Mesendoderm (in vitro differentiated cells): ENCODE results near the gene UROD.

Source experiments
- DNase-seq: peaks from one replicate; pipeline ENCODE4 v3.0.0; 2013
- H2AK5ac ChIP-seq: 2 replicates; pipeline ENCODE4 v1.6.1; 2013; ENCODE audit warnings: low read length, inconsistent platforms
- H2BK120ac ChIP-seq: 2 replicates; pipeline ENCODE4 v1.6.1; 2013; ENCODE audit warnings: low read depth, mild to moderate bottlenecking, low read length, moderate library complexity, mixed read lengths
- H2BK15ac ChIP-seq: replicated peaks from 2 replicates; pipeline ENCODE4 v1.6.1; 2013; ENCODE audit warnings: low read depth, mild to moderate bottlenecking, moderate library complexity
- H2BK5ac ChIP-seq: 2 replicates; pipeline ENCODE4 v1.6.1; 2013; ENCODE audit warnings: low read length, inconsistent platforms
- H3K18ac ChIP-seq: 2 replicates; pipeline ENCODE4 v1.6.1; 2013; ENCODE audit warnings: mild to moderate bottlenecking, low read length, mixed read lengths
- H3K23ac ChIP-seq: one replicate; pipeline ENCODE4 v1.6.1; 2013; ENCODE audit warnings: low read length
- H3K27ac ChIP-seq: 2 replicates; pipeline ENCODE4 v1.5.1; 2013; ENCODE audit warnings: low read depth, mild to moderate bottlenecking, inconsistent platforms, low read length, moderate library complexity
- H3K27me3 ChIP-seq: 2 replicates; pipeline ENCODE4 v1.6.1; 2013; ENCODE audit warnings: low read length, control low read depth, mild to moderate bottlenecking, inconsistent platforms; ENCODE audit not compliant: insufficient read depth, poor library complexity
- H3K36me3 ChIP-seq: 2 replicates; pipeline ENCODE4 v1.6.1; 2013; ENCODE audit warnings: low read length, inconsistent platforms; ENCODE audit not compliant: control insufficient read depth, insufficient read depth
- H3K4ac ChIP-seq: one replicate; pipeline ENCODE4 v1.6.1; 2013; ENCODE audit warnings: low read depth, mild to moderate bottlenecking, low read length, moderate library complexity
- H3K4me1 ChIP-seq: 2 replicates; pipeline ENCODE4 v1.6.1; 2013; ENCODE audit warnings: low read depth, low read length, inconsistent platforms; ENCODE audit not compliant: control insufficient read depth
- H3K4me2 ChIP-seq: 2 replicates; pipeline ENCODE4 v1.6.1; 2013; ENCODE audit warnings: low read length
- H3K4me3 ChIP-seq: 2 replicates; pipeline ENCODE4 v1.5.1; 2013; ENCODE audit warnings: mild to moderate bottlenecking, low read length
- H3K56ac ChIP-seq: one replicate; pipeline ENCODE4 v1.6.1; 2013; ENCODE audit warnings: low read length
- H3K79me1 ChIP-seq: 2 replicates; pipeline ENCODE4 v1.6.1; 2013; ENCODE audit warnings: low read length, inconsistent platforms
- H3K79me2 ChIP-seq: 2 replicates; pipeline ENCODE4 v1.6.1; 2013; ENCODE audit warnings: mild to moderate bottlenecking, low read length; ENCODE audit not compliant: control insufficient read depth, insufficient read depth
- H3K9ac ChIP-seq: 2 replicates; pipeline ENCODE4 v1.6.1; 2013; ENCODE audit warnings: low read length, inconsistent platforms
- H4K5ac ChIP-seq: one replicate; pipeline ENCODE4 v1.6.1; 2013; ENCODE audit warnings: low read length
- H4K8ac ChIP-seq: one replicate; pipeline ENCODE4 v1.6.1; 2013; ENCODE audit warnings: low read depth, mild to moderate bottlenecking, control low read depth, low read length, moderate library complexity
- WGBS: extraction: QIAGEN DNeasy Blood & Tissue Kit; methylation state at CpG from one replicate; pipeline ENCODE4 v1.1.7; 2013; ENCODE audit warnings: low lambda C conversion rate, missing lambda C conversion rate; ENCODE audit not compliant: insufficient coverage; ENCODE audit errors: extremely low coverage; 5-methylcytosine and 5-hydroxymethylcytosine counted together

Gene UROD

GRCh38 chr1:45009296-45009865 is 2.7 kb upstream of the UROD start:
- Histone ChIP-seq H3K27ac (no peak overlapping the region), H3K4me2 (no peak overlapping the region), H3K4me3 (no peak overlapping the region), H3K4ac (no peak overlapping the region), H3K27me3 (no peaks in the 10 kb centered on the region), H3K36me3 (no peaks in the 10 kb centered on the region), H2BK5ac (no peak overlapping the region), H3K4me1 (peaks cover 7% of the 10 kb centered on the region), H4K5ac (no peak overlapping the region), H3K23ac (no peak overlapping the region), H2BK120ac (no peak overlapping the region), H3K56ac (no peak overlapping the region), H3K18ac (no peak overlapping the region), H2AK5ac (no peak overlapping the region), H3K79me2 (peaks cover 8% of the 10 kb centered on the region), H3K9ac (no peak overlapping the region), H4K8ac (no peak overlapping the region), H3K79me1 (peaks cover 11% of the 10 kb centered on the region), H2BK15ac (no peak overlapping the region)
- no CpG with 5 or more reads among the region's 11 CpGs for WGBS
- no peak for DNase-seq

GRCh38 chr1:45009956-45010854 is 1.8 kb upstream of the UROD start:
- peak; percentile 26 for DNase-seq
- Histone ChIP-seq H3K9ac (peak overlapping the region; percentile 75), H2BK5ac (no peak overlapping the region), H3K4me1 (peaks cover 7% of the 10 kb centered on the region), H2AK5ac (no peak overlapping the region), H3K23ac (no peak overlapping the region), H4K5ac (no peak overlapping the region), H3K27ac (no peak overlapping the region), H2BK120ac (no peak overlapping the region), H3K4me2 (peak overlapping the region; percentile 71), H3K27me3 (no peaks in the 10 kb centered on the region), H4K8ac (no peak overlapping the region), H3K79me2 (peaks cover 8% of the 10 kb centered on the region), H3K4ac (no peak overlapping the region), H3K79me1 (peaks cover 15% of the 10 kb centered on the region), H3K18ac (no peak overlapping the region), H3K56ac (peak overlapping the region; percentile 87), H3K36me3 (peaks cover 3% of the 10 kb centered on the region), H2BK15ac (no peak overlapping the region), H3K4me3 (peak overlapping the region; percentile 80)
- WGBS, result no CpG with 5 or more reads among the region's 41 CpGs

DNA sequence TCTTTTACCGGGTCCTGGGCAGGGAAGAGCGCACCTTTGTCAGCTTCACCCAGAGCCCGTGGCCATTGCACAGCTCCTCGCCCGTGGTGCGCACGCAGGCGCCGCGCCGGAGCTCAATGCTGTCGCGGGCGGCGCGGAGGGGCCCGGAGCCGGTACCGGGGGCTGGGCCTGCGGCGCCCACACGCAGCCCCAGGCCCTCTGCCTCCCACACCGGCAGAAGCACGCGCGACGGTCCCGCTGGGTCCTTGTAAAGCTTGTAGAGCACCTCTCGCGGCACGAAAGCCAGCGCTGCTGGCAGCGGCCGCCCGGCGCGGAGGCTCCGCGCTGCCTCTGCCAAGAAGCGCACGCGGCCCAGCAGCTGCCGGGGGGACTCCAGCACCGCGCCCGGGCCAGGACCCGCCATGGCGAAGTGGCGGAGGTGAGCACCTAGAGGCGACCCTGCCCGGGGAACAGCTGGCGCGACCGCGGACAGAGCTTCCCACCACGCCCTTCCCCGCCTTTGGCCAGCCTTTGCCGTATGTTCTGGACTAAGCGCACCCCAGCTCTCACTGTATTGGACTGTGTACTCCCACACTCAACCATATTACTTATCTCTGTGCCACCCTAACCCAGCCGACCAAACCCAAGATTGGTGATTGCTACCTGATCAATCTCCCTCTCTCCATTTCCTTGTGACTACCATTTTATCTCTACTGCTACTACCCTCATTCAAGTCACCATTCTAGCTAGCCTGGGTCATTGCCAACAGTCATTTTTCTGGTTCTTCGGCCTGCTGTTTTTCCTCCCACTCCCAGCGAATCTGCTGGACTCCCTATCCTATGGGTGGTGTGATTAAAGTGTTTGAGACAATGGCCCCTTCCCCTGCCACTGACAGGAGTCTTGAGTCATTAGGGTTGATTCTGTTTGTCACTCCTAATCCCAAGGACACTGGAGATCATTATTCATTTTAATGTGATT is 921 bp upstream of the UROD start, which contains the start of gene HECTD3:
Gene HECTD3, minus strand, starts transcription at position 470 of the 957 bp plus-strand sequence. Its CDS starts 67 bp downstream, at position 403.
- H2BK15ac ChIP-seq, result no peak within 1 kb of the TSS
- no peak within 1 kb of the TSS for H4K5ac ChIP-seq
- peaks cover 16% of the 10 kb centered on the region for H3K79me1 ChIP-seq
- H3K4me2 ChIP-seq, result peak within 1 kb of the TSS; percentile 88
- H3K18ac ChIP-seq, result peak within 1 kb of the TSS; percentile 5
- H2BK120ac ChIP-seq, result no peak within 1 kb of the TSS
- H2AK5ac ChIP-seq, result no peak within 1 kb of the TSS
- H3K27me3 ChIP-seq, result no peaks in the 10 kb centered on the region
- WGBS, result no CpG with 5 or more reads among the region's 62 CpGs
- H3K79me2 ChIP-seq, result peaks cover 8% of the 10 kb centered on the region
- peaks cover 7% of the 10 kb centered on the region for H3K4me1 ChIP-seq
- no peak within 1 kb of the TSS for H3K23ac ChIP-seq
- no peak within 1 kb of the TSS for H2BK5ac ChIP-seq
- H3K9ac ChIP-seq, result peak within 1 kb of the TSS; percentile 82
- DNase-seq, result peak; percentile 72
- peak within 1 kb of the TSS; percentile 87 for H3K56ac ChIP-seq
- peak within 1 kb of the TSS; percentile 80 for H3K4me3 ChIP-seq
- H3K4ac ChIP-seq, result no peak within 1 kb of the TSS
- no peak within 1 kb of the TSS for H4K8ac ChIP-seq
- H3K36me3 ChIP-seq, result peaks cover 3% of the 10 kb centered on the region
- peak within 1 kb of the TSS; percentile 81 for H3K27ac ChIP-seq

GRCh38 chr1:45012639-45013278 is 705 bp downstream of the UROD start:
- H4K8ac ChIP-seq, result no peak overlapping the region
- DNase-seq, result peak; percentile 94
- no CpG with 5 or more reads among the region's 21 CpGs for WGBS
- H3K4me1 ChIP-seq, result peaks cover 7% of the 10 kb centered on the region
- no peak overlapping the region for H2BK15ac ChIP-seq
- peak overlapping the region; percentile 82 for H3K9ac ChIP-seq
- H2BK5ac ChIP-seq, result peak overlapping the region; percentile 69
- H2AK5ac ChIP-seq, result no peak overlapping the region
- H3K36me3 ChIP-seq, result peaks cover 3% of the 10 kb centered on the region
- peak overlapping the region; percentile 87 for H3K56ac ChIP-seq
- H3K79me2 ChIP-seq, result peaks cover 8% of the 10 kb centered on the region
- no peaks in the 10 kb centered on the region for H3K27me3 ChIP-seq
- H3K18ac ChIP-seq, result peak overlapping the region; percentile 31
- peak overlapping the region; percentile 70 for H3K4me3 ChIP-seq
- peak overlapping the region; percentile 75 for H3K4ac ChIP-seq
- no peak overlapping the region for H3K23ac ChIP-seq
- H3K4me2 ChIP-seq, result peak overlapping the region; percentile 88
- no peak overlapping the region for H2BK120ac ChIP-seq
- peak overlapping the region; percentile 81 for H3K27ac ChIP-seq
- peaks cover 16% of the 10 kb centered on the region for H3K79me1 ChIP-seq
- H4K5ac ChIP-seq, result no peak overlapping the region

DNA sequence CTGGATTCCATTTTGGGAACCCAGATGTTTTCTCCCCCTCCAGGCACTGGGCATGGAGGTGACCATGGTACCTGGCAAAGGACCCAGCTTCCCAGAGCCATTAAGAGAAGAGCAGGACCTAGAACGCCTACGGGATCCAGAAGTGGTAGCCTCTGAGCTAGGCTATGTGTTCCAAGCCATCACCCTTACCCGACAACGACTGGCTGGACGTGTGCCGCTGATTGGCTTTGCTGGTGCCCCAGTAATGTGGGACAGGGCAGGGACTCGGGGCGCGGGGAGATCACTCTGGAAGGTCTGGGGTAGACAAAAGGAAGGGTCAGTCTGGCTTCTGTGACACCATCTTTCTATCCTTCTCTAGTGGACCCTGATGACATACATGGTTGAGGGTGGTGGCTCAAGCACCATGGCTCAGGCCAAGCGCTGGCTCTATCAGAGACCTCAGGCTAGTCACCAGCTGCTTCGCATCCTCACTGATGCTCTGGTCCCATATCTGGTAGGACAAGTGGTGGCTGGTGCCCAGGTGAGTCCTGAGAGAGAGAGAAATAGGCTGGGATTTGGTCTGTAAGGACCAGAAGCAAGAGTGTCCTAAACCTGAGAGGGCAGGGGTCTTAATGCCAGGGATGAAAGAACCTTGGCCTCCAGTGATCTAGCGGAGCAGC is 1.6 kb downstream of the UROD start:
- H3K4me1 ChIP-seq, result peaks cover 7% of the 10 kb centered on the region
- no CpG with 5 or more reads among the region's 12 CpGs for WGBS
- no peak overlapping the region for H3K23ac ChIP-seq
- H3K27ac ChIP-seq, result no peak overlapping the region
- peaks cover 8% of the 10 kb centered on the region for H3K79me2 ChIP-seq
- no peak overlapping the region for H2AK5ac ChIP-seq
- no peak overlapping the region for H3K4me3 ChIP-seq
- H4K8ac ChIP-seq, result no peak overlapping the region
- peaks cover 16% of the 10 kb centered on the region for H3K79me1 ChIP-seq
- no peak overlapping the region for H3K4me2 ChIP-seq
- H4K5ac ChIP-seq, result no peak overlapping the region
- no peak overlapping the region for H3K4ac ChIP-seq
- no peak overlapping the region for H2BK120ac ChIP-seq
- H3K18ac ChIP-seq, result no peak overlapping the region
- H3K9ac ChIP-seq, result peak overlapping the region; percentile 82
- no peak overlapping the region for H2BK5ac ChIP-seq
- peak overlapping the region; percentile 46 for H3K56ac ChIP-seq
- no peaks in the 10 kb centered on the region for H3K27me3 ChIP-seq
- H3K36me3 ChIP-seq, result peaks cover 3% of the 10 kb centered on the region
- H2BK15ac ChIP-seq, result no peak overlapping the region
- DNase-seq, result no peak
